ENCODE measurements around the gene EPN3.
A peak's percentile ranks its signal among the peaks of the same experiment; 100 is the strongest.

EPN3 gene

DNA sequence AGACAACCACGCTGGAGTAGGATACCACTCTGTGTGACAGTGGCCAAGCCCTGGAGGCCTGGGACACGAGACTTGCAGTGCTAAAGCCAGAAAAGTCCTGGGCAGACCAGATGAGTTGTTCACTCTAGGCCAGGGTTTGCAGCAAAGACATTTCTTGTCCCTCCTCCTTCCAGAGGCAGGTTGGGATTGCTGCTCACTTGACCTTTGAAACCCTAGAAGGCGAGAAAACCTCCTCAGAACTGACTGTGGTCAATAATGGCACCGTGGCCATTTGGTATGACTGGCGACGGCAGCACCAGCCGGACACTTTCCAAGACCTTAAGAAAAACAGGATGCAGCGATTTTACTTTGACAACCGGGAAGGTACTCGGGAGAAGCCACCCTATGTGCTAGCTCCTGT is 9.8 kb upstream of the EPN3 start:
- no peaks in the 10 kb centered on the region for H3K79me2 ChIP-seq (ENCODE audit: control insufficient read depth, insufficient read depth, low read length, unreplicated experiment)
- H2AFZ ChIP-seq (ENCODE audit: low read length, unreplicated experiment) = no peak overlapping the region
- no peak overlapping the region for H3K4me3 ChIP-seq (ENCODE audit: low read depth, low read length)

DNA sequence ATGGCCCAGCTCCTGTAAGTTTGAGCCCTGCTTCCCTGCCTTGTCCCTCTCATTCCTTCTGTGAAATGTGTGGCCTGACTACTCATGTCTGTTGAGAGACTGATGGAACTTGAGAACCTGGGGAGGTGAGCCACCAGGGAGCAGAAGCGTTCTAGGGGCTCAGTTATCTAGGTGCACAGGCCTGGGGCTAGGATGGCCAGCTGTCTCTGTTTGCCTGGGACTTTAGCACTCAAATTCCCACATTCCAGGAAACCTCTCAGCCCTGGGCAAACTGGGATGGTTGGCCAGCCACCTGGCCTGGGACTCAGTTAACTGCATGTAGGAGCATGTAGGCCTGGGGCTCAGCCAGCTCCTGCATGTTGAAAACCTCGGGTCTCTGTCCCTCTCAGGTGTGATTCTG is 9.3 kb upstream of the EPN3 start:
- Histone ChIP-seq H3K27me3 (ENCODE audit: insufficient read depth, low read length) (no peaks in the 10 kb centered on the region), H3K36me3 (ENCODE audit: insufficient read depth, low read length) (no peaks in the 10 kb centered on the region), H3K79me2 (ENCODE audit: control insufficient read depth, insufficient read depth, low read length, unreplicated experiment) (no peaks in the 10 kb centered on the region), H3K4me1 (ENCODE audit: control insufficient read depth, insufficient read depth, low read length, unreplicated experiment) (no peaks in the 10 kb centered on the region), H2AFZ (ENCODE audit: low read length, unreplicated experiment) (no peak overlapping the region), H3K27ac (ENCODE audit: low read depth, low read length) (no peak overlapping the region), H3K4me3 (ENCODE audit: low read depth, low read length) (no peak overlapping the region)

More for the DNA sequence above, 9.8 kb upstream of the EPN3 start:
- H3K4me1 ChIP-seq (ENCODE audit: control insufficient read depth, insufficient read depth, low read length, unreplicated experiment) = no peaks in the 10 kb centered on the region
- H3K27me3 ChIP-seq (ENCODE audit: insufficient read depth, low read length) = no peaks in the 10 kb centered on the region
- H3K27ac ChIP-seq (ENCODE audit: low read depth, low read length) = no peak overlapping the region
- no peaks in the 10 kb centered on the region for H3K36me3 ChIP-seq (ENCODE audit: insufficient read depth, low read length)

DNA sequence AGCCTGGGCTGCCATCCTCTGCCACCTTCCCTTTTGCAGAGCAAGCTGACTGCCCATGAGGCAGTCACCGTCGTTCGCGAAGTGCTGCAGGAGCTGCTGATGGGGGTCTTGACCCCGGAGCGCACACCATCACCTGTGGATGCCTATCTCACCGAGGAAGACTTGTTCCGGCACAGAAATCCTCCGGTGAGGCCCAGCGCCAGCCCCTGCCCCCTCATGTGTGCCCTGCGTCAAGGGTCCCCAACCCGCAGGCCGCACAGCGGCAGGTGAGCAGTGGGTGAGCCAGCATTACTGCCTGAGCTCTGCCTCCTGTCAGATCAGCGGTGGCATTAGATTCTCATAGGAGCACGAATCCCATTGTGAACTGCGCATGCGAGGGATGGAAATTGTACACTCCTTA is 7.7 kb upstream of the EPN3 start:
- H3K4me1 ChIP-seq (ENCODE audit: control insufficient read depth, insufficient read depth, low read length, unreplicated experiment) = no peaks in the 10 kb centered on the region
- no peak overlapping the region for H2AFZ ChIP-seq (ENCODE audit: low read length, unreplicated experiment)
- H3K79me2 ChIP-seq (ENCODE audit: control insufficient read depth, insufficient read depth, low read length, unreplicated experiment) = no peaks in the 10 kb centered on the region
- no peaks in the 10 kb centered on the region for H3K36me3 ChIP-seq (ENCODE audit: insufficient read depth, low read length)
- peaks cover 10% of the 10 kb centered on the region; the same call in 1 of the 2 replicates for H3K27me3 ChIP-seq (ENCODE audit: insufficient read depth, low read length)
- no peak overlapping the region for H3K27ac ChIP-seq (ENCODE audit: low read depth, low read length)
- no peak overlapping the region for H3K4me3 ChIP-seq (ENCODE audit: low read depth, low read length)

GRCh38 chr17:50527155-50527762 is 5.3 kb upstream of the EPN3 start:
- Histone ChIP-seq H3K27me3 (ENCODE audit: insufficient read depth, low read length) (peaks cover 29% of the 10 kb centered on the region), H3K27ac (ENCODE audit: low read depth, low read length) (no peak overlapping the region), H3K36me3 (ENCODE audit: insufficient read depth, low read length) (no peaks in the 10 kb centered on the region), H2AFZ (ENCODE audit: low read length, unreplicated experiment) (no peak overlapping the region), H3K4me1 (ENCODE audit: control insufficient read depth, insufficient read depth, low read length, unreplicated experiment) (no peaks in the 10 kb centered on the region), H3K4me3 (ENCODE audit: low read depth, low read length) (no peak overlapping the region), H3K79me2 (ENCODE audit: control insufficient read depth, insufficient read depth, low read length, unreplicated experiment) (no peaks in the 10 kb centered on the region)

DNA sequence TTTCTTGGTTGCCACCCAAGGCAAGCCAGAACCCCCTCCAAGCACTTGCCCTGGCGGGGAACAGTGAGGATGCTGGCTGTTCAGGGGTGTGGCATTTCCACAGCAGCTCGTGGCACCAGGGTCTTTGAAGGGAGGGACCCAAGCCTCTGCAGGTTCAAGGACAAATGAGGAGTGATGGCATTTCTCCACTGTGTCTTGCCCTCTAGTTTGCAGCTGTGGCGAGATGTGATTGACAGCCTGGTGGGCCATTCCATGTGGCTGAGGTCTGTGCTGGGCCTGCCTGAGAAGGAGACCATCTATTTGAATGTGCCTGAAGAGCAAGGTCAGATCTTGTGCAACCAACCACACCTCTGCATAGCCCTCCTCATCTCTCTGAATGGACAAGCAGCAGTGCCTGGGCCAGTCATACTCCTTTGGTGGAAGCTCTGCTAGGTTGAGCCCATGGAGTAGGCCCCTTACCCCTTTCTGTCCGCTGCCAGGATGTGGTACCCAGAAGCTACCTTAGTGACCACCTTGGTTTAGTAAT is 4.5 kb upstream of the EPN3 start:
- no peak overlapping the region for H3K27ac ChIP-seq (ENCODE audit: low read depth, low read length)
- H3K4me1 ChIP-seq (ENCODE audit: control insufficient read depth, insufficient read depth, low read length, unreplicated experiment) = peaks cover under 1% of the 10 kb centered on the region
- H3K4me3 ChIP-seq (ENCODE audit: low read depth, low read length) = no peak overlapping the region
- no peaks in the 10 kb centered on the region for H3K36me3 ChIP-seq (ENCODE audit: insufficient read depth, low read length)
- H2AFZ ChIP-seq (ENCODE audit: low read length, unreplicated experiment) = no peak overlapping the region
- H3K79me2 ChIP-seq (ENCODE audit: control insufficient read depth, insufficient read depth, low read length, unreplicated experiment) = no peaks in the 10 kb centered on the region
- peaks cover 36% of the 10 kb centered on the region for H3K27me3 ChIP-seq (ENCODE audit: insufficient read depth, low read length)

DNA sequence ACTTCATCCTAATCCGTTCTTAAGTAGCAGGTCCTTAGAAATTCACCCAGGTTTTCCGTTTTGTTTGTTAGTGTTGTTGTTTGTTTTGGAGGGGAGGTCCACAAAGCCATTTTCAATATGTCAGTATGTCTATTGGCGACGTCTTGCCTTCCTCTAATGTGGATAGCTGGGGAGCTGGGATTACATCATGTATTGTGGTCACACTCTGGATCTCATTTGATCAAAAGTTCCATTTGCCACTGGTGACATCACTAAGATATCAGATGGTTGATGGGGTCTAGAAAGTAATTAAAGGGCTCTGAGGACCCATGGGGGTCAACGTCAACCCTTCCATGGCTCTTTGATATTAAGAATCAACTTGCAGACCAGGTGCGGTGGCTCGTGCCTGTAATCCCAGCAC is 2.7 kb upstream of the EPN3 start:
- no peak overlapping the region for H3K27ac ChIP-seq (ENCODE audit: low read depth, low read length)
- H3K36me3 ChIP-seq (ENCODE audit: insufficient read depth, low read length) = no peaks in the 10 kb centered on the region
- no peak overlapping the region for H3K4me3 ChIP-seq (ENCODE audit: low read depth, low read length)
- H2AFZ ChIP-seq (ENCODE audit: low read length, unreplicated experiment) = no peak overlapping the region
- H3K4me1 ChIP-seq (ENCODE audit: control insufficient read depth, insufficient read depth, low read length, unreplicated experiment) = peaks cover 13% of the 10 kb centered on the region
- H3K27me3 ChIP-seq (ENCODE audit: insufficient read depth, low read length) = peaks cover 43% of the 10 kb centered on the region
- H3K79me2 ChIP-seq (ENCODE audit: control insufficient read depth, insufficient read depth, low read length, unreplicated experiment) = no peaks in the 10 kb centered on the region

DNA sequence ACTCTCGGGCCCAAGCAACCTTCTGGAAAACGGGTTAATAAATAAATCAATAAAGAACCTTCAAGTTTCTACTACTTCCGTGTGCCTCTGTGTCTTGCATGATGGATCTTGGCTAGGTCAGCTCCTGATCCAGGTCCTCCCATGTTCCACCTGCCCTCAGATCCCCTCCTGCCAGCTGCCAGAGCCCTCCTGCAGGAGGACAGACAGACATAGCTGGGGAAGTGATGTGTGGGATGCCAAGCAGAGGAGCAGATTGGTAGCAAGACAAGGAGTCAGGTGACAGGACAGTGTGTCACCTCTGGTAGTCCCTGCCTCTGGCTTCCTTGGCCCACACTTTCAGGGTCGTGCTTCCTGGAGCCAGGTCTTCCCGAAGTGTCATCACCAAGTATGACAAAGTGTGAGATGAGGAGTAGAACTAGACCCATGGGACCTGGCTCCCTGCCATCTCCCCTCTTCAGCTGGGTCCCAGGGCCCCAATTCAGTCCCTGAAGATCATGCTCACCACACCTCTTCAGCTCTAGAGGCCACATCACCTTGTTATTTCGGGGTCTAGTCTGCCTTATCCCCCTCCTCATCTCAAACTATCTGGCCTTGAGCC is 1.0 kb upstream of the EPN3 start:
- peaks cover 43% of the 10 kb centered on the region for H3K27me3 ChIP-seq (ENCODE audit: insufficient read depth, low read length)
- H3K36me3 ChIP-seq (ENCODE audit: insufficient read depth, low read length) = no peaks in the 10 kb centered on the region
- no peak overlapping the region for H3K4me3 ChIP-seq (ENCODE audit: low read depth, low read length)
- peaks cover 13% of the 10 kb centered on the region for H3K4me1 ChIP-seq (ENCODE audit: control insufficient read depth, insufficient read depth, low read length, unreplicated experiment)
- no peak overlapping the region for H2AFZ ChIP-seq (ENCODE audit: low read length, unreplicated experiment)
- no peak overlapping the region for H3K27ac ChIP-seq (ENCODE audit: low read depth, low read length)
- no peaks in the 10 kb centered on the region for H3K79me2 ChIP-seq (ENCODE audit: control insufficient read depth, insufficient read depth, low read length, unreplicated experiment)

DNA sequence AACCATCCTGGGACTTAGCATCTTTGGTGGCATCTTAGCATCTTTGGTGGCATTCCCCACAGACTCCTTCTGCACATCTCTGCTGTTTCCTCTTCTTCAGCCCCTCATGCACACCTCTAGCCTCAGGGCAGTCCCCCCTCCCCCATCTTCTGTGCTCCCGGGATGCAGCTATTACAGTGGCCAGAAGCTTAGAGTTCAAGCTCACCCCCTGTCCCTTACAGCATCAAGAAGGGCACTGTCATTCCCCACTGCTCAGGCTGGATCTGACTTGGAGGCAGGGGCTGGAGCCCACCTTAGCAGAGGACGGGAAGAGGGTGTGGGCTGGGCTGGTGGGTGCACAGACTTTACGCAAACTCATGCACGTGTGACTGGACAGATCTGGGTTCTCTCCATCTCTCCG is 650 bp downstream of the EPN3 start:
- peaks cover 13% of the 10 kb centered on the region for H3K4me1 ChIP-seq (ENCODE audit: control insufficient read depth, insufficient read depth, low read length, unreplicated experiment)

GRCh38 chr17:50533720-50534148 is 1.2 kb downstream of the EPN3 start:
- peaks cover 43% of the 10 kb centered on the region for H3K27me3 ChIP-seq (ENCODE audit: insufficient read depth, low read length)
- no peaks in the 10 kb centered on the region for H3K36me3 ChIP-seq (ENCODE audit: insufficient read depth, low read length)
- H3K4me3 ChIP-seq (ENCODE audit: low read depth, low read length) = peak overlapping the region; percentile 39; the same call in 1 of the 2 replicates
- no peaks in the 10 kb centered on the region for H3K79me2 ChIP-seq (ENCODE audit: control insufficient read depth, insufficient read depth, low read length, unreplicated experiment)
- peaks cover 13% of the 10 kb centered on the region for H3K4me1 ChIP-seq (ENCODE audit: control insufficient read depth, insufficient read depth, low read length, unreplicated experiment)
- H3K27ac ChIP-seq (ENCODE audit: low read depth, low read length) = no peak overlapping the region
- no peak overlapping the region for H2AFZ ChIP-seq (ENCODE audit: low read length, unreplicated experiment)

More for the DNA sequence above, 650 bp downstream of the EPN3 start:
- Histone ChIP-seq H3K4me3 (ENCODE audit: low read depth, low read length) (no peak overlapping the region), H3K36me3 (ENCODE audit: insufficient read depth, low read length) (no peaks in the 10 kb centered on the region), H2AFZ (ENCODE audit: low read length, unreplicated experiment) (no peak overlapping the region), H3K27ac (ENCODE audit: low read depth, low read length) (no peak overlapping the region), H3K27me3 (ENCODE audit: insufficient read depth, low read length) (peaks cover 43% of the 10 kb centered on the region), H3K79me2 (ENCODE audit: control insufficient read depth, insufficient read depth, low read length, unreplicated experiment) (no peaks in the 10 kb centered on the region)

DNA sequence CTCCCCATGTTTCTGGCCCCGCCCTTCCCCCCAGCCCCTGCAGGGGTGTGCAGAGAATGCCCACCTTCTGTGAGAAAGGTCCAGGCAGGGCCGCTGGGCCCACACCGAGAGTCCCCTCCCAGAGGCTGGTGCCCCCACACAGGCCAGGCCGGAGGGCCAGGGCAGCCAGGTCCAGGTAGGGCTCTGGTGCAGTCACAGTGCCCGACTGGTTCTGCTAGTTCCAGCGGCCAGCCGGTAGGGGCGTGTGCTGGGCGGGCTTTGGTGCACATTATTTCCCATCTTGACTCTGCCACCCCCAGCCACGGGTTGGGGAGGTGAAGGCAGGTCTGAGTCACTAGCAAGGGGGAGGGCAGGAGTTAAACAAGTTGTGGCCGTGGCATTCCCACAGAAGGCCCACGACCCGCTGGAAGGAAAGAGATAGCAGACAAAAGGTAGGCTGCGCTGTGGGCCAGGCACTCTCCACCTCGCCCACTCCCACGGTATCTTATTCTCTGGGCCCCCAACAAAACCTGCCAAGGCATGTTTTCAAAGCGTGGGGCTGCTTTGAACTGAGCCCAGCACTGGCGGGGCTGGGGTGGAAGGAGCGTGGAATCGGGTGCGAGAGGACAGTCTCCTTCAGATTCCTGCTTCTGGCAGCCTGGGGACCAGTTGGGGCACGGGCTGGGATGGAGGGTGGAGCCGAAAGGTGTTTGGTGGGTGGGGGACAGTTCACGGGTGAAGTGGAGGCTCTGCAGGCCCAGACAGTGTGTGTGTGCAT is 1.9 kb downstream of the EPN3 start:
- peaks cover 37% of the 10 kb centered on the region for H3K27me3 ChIP-seq (ENCODE audit: insufficient read depth, low read length)
- H3K79me2 ChIP-seq (ENCODE audit: control insufficient read depth, insufficient read depth, low read length, unreplicated experiment) = no peaks in the 10 kb centered on the region
- H2AFZ ChIP-seq (ENCODE audit: low read length, unreplicated experiment) = no peak overlapping the region
- no peak overlapping the region for H3K4me3 ChIP-seq (ENCODE audit: low read depth, low read length)
- no peaks in the 10 kb centered on the region for H3K36me3 ChIP-seq (ENCODE audit: insufficient read depth, low read length)
- H3K27ac ChIP-seq (ENCODE audit: low read depth, low read length) = no peak overlapping the region
- H3K4me1 ChIP-seq (ENCODE audit: control insufficient read depth, insufficient read depth, low read length, unreplicated experiment) = peaks cover 13% of the 10 kb centered on the region

Measured in ACC112 (cell line).